ENCODE results near the gene RYR3.

Gene RYR3

DNA sequence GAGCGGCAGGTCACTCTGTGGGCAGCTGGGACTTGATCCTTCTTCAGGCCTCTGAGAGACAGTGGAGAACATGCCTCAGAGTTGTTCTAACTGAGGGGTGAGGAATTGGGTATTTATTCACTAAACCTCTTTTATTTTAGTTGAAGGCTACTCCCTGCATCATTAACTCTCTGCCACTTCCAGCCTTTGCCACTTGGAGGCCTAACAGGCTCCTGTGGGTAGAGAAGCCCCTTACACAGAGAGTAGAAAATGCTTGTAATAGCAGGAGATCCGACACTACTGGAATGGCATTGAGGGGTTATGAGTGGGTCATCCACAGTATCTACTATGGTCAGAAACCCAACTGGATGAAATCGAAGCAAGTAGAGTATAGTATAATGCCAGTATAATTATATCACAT is 81.7 kb downstream of the RYR3 start:
- no peaks in the 10 kb centered on the region for H3K27me3 ChIP-seq (ENCODE audit: low read length)
- H3K79me2 ChIP-seq (ENCODE audit: insufficient read depth, low read length): no peaks in the 10 kb centered on the region
- TF ChIP-seq CTCF (IDR thresholded peaks at IDR 0.05; ENCODE audit: insufficient read depth, low read length, poor library complexity, severe bottlenecking) (no peak), EZH2phosphoT487 (conservative IDR thresholded peaks at IDR 0.05; ENCODE audit: low read length) (no peak)
- H3F3A ChIP-seq (ENCODE audit: insufficient read depth): no peaks in the 10 kb centered on the region
- no peak overlapping the region for H3K9ac ChIP-seq (ENCODE audit: low read length)
- H3K9me2 ChIP-seq (replicated peaks; ENCODE audit: insufficient read depth, low read length): no peaks in the 10 kb centered on the region
- no peak overlapping the region for H3K27ac ChIP-seq (ENCODE audit: low read depth, low read length)
- no peaks in the 10 kb centered on the region for H4K20me1 ChIP-seq (ENCODE audit: low read depth, low read length)
- no peak overlapping the region for H2AFZ ChIP-seq (ENCODE audit: low read depth, low read length, severe bottlenecking)
- H3K4me2 ChIP-seq (ENCODE audit: low read depth, low read length, poor library complexity, severe bottlenecking): no peak overlapping the region
- no peaks in the 10 kb centered on the region for H3K9me3 ChIP-seq (ENCODE audit: insufficient read depth, low read length)
- H3K4me3 ChIP-seq (ENCODE audit: insufficient read depth, low read length, poor library complexity, severe bottlenecking): no peak overlapping the region
- no peaks in the 10 kb centered on the region for H3K36me3 ChIP-seq (ENCODE audit: low read length)

DNA sequence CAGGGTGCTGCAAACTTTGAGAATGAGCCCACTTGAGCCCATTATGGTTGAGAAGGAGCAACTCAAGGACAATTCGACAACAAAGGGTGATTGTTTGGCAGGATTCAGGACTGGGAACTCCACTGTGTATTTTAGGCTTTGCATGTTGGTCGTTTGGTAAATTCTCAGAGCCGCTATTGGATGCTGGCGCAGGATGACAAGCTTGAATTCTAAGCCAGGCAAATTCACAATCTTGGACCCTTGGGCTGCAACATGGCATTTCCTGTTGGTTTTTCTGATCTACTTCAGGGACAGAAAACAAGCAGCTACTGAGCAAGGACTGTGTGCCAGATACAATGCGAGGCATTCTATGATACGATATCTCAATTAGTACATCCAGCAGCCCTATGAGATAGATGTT is 82.8 kb downstream of the RYR3 start:
- Histone ChIP-seq H3K79me2 (ENCODE audit: insufficient read depth, low read length) (no peaks in the 10 kb centered on the region), H3K9ac (ENCODE audit: low read length) (no peak overlapping the region)

DNA sequence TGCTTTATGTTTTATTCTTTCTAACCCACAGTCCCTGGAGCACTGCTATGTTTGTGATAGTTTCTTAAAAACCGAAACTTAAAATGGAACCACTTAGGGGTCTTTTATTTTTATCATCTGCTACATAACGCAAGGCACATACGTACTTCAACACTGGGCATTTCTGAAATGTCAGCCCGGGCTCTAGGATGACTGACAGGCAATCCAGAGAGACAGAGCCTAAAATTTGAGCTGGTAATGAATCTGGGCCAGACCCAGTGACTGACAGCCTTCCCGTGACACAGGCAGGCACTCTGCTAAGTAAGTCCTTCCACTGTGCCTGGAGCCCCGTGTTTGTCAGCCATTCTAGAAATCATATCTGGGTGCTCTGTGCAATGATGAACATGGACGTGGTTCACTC is 84.6 kb downstream of the RYR3 start:
- Histone ChIP-seq H3K36me3 (ENCODE audit: low read length) (no peaks in the 10 kb centered on the region), H4K20me1 (ENCODE audit: low read depth, low read length) (no peaks in the 10 kb centered on the region), H3K4me3 (ENCODE audit: insufficient read depth, low read length, poor library complexity, severe bottlenecking) (no peak overlapping the region), H3K9ac (ENCODE audit: low read length) (no peak overlapping the region), H3K27ac (ENCODE audit: low read depth, low read length) (no peak overlapping the region), H2AFZ (ENCODE audit: low read depth, low read length, severe bottlenecking) (no peak overlapping the region), H3F3A (ENCODE audit: insufficient read depth) (no peaks in the 10 kb centered on the region), H3K4me2 (ENCODE audit: low read depth, low read length, poor library complexity, severe bottlenecking) (no peak overlapping the region), H3K79me2 (ENCODE audit: insufficient read depth, low read length) (no peaks in the 10 kb centered on the region), H3K9me3 (ENCODE audit: insufficient read depth, low read length) (no peaks in the 10 kb centered on the region), H3K9me2 (replicated peaks; ENCODE audit: insufficient read depth, low read length) (no peaks in the 10 kb centered on the region), H3K27me3 (ENCODE audit: low read length) (no peaks in the 10 kb centered on the region)
- TF ChIP-seq CTCF (IDR thresholded peaks at IDR 0.05; ENCODE audit: insufficient read depth, low read length, poor library complexity, severe bottlenecking): no peak
- no peak for TF ChIP-seq EZH2phosphoT487 (conservative IDR thresholded peaks at IDR 0.05; ENCODE audit: low read length)

More for the DNA sequence above, 82.8 kb downstream of the RYR3 start:
- Histone ChIP-seq H3K27me3 (ENCODE audit: low read length) (no peaks in the 10 kb centered on the region), H3K27ac (ENCODE audit: low read depth, low read length) (no peak overlapping the region), H3K9me2 (replicated peaks; ENCODE audit: insufficient read depth, low read length) (no peaks in the 10 kb centered on the region), H2AFZ (ENCODE audit: low read depth, low read length, severe bottlenecking) (no peak overlapping the region), H3K9me3 (ENCODE audit: insufficient read depth, low read length) (no peaks in the 10 kb centered on the region), H3K36me3 (ENCODE audit: low read length) (no peaks in the 10 kb centered on the region), H3K4me2 (ENCODE audit: low read depth, low read length, poor library complexity, severe bottlenecking) (no peak overlapping the region), H4K20me1 (ENCODE audit: low read depth, low read length) (no peaks in the 10 kb centered on the region), H3K4me3 (ENCODE audit: insufficient read depth, low read length, poor library complexity, severe bottlenecking) (no peak overlapping the region), H3F3A (ENCODE audit: insufficient read depth) (no peaks in the 10 kb centered on the region)
- TF ChIP-seq EZH2phosphoT487 (conservative IDR thresholded peaks at IDR 0.05; ENCODE audit: low read length): no peak
- TF ChIP-seq CTCF (IDR thresholded peaks at IDR 0.05; ENCODE audit: insufficient read depth, low read length, poor library complexity, severe bottlenecking): no peak

All from SU-DHL-6 (cell line).